Stimulated activated effector memory CD8-positive, alpha-beta T cell treated with anti-CD3 and anti-CD28 coated beads, Interleukin-12 subunit alpha, Interleukin-12 subunit beta, amount 100 ng/mL, for 72 hours (primary cell): ENCODE measurements around the gene SPACA7.

Source experiments
- ATAC-seq: fragments of 150-1000 bp; cut with Tn5 transposase; 2 replicates; pipeline ENCODE4 v1.10.0; 2021
- DNase-seq, 2 donors: peaks; one replicate each; pipeline ENCODE4 v3.0.0; 2021 to 2022; ENCODE audit warnings: low spot score in 2 of 2
- H3K27ac Mint-ChIP-seq: one replicate; pipeline ENCODE4 v1.8.0; 2022; ENCODE audit warnings: mild to moderate bottlenecking, mixed read lengths
- H3K36me3 Mint-ChIP-seq: one replicate; pipeline ENCODE4 v1.8.0; 2022; ENCODE audit warnings: mild to moderate bottlenecking, mixed read lengths
- H3K4me1 Mint-ChIP-seq: one replicate; pipeline ENCODE4 v1.8.0; 2022; ENCODE audit warnings: mixed read lengths
- H3K4me3 Mint-ChIP-seq: one replicate; pipeline ENCODE4 v1.8.0; 2022; ENCODE audit warnings: mild to moderate bottlenecking, mixed read lengths
- H3K9me3 Mint-ChIP-seq: one replicate; pipeline ENCODE4 v1.8.0; 2022; ENCODE audit warnings: mixed read lengths

Gene SPACA7

DNA sequence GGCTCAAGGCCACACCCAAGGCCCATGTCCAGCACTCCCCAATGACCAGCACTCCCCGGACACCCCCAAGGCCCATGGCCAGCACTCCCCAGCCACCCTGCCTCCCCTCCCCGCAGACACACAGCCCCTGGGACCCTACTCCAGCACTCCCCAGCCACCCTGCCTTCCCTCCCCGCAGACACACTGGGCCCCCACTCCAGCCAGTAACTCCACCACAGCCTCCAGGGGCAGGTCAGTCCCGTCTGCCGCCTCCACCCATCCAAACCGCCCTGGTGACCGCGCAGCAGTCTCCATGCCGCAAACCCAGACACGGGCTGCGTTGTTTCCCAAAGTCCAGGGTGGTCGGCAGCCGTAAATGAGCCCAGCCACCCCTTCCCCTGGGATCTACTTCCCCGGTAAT is 70.7 kb downstream of the SPACA7 start:
- no peaks in the 10 kb centered on the region for H3K36me3 Mint-ChIP-seq
- ATAC-seq, result no peak
- peaks cover 14% of the 10 kb centered on the region for H3K4me1 Mint-ChIP-seq
- no peaks in the 10 kb centered on the region for H3K9me3 Mint-ChIP-seq
- no peak overlapping the region for H3K4me3 Mint-ChIP-seq
- peak in 1 of 2 donors; percentile 23 for DNase-seq
- H3K27ac Mint-ChIP-seq, result no peak overlapping the region

DNA sequence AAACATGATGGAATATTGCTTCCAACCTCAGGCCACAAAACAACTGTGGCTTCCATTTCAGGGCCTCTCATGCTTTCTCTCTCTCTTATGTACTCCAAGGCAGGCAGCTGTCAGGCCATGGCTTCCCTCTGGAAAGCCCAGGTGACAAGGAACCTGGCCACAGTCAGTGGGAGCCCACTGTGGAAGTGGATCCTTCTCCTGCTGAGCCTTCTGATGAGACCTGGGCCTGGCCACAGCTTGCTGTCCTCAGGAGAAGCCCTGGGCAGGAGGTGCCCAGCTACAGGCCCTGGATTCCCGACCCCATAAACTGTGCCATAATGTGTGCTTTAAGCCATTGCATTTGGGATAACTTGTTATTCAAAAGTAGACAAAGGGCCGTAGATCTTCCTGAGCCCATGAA is 71.2 kb downstream of the SPACA7 start:
- Mint-ChIP-seq H3K9me3 (no peaks in the 10 kb centered on the region), H3K4me1 (peaks cover 14% of the 10 kb centered on the region), H3K27ac (no peak overlapping the region), H3K36me3 (no peaks in the 10 kb centered on the region), H3K4me3 (no peak overlapping the region)
- peak in 1 of 2 donors; percentile 26 for DNase-seq
- no peak for ATAC-seq

DNA sequence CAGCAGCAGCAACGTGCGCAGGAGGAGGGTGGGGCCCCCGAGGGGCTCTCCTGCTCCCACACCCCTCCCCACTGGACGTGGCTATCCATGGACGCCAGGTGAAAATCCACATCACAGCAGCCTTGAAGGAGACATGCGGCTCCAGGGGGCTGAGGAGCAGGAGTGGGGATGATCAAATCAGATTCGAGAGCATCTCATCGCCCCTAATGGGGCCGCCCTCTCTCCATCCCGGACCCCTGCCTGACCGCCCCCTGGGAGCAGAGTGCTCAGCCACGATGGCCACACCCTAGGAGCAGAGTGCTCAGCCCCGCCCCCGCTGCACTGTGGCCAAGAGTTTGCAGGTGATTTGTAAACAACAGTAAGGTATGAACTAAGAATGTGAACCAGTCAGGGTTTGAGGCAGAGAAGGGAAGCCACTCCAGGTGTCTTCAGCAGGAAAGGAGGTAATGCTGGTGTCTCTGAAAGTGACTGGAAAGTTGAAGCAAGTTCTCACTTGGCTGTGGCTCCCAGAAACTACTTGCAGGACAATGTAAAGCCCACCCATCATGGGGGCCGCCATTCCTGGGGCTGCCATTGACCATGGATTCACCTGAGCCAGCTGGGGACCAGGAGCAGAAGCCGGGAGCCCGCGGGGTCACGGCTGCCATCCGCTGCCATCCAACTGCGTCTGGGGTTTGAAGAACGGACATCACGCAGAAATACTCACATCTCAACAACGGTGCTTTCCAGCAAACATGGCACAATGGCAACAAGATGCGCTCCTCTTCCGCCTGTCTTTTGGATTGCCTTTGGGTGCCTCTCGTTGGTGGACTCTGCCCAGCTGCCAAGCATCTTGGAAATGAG is 71.8 kb downstream of the SPACA7 start:
- Mint-ChIP-seq H3K9me3 (no peaks in the 10 kb centered on the region), H3K27ac (no peak overlapping the region), H3K36me3 (no peaks in the 10 kb centered on the region), H3K4me1 (peaks cover 14% of the 10 kb centered on the region), H3K4me3 (no peak overlapping the region)
- ATAC-seq, result no peak
- peak in 1 of 2 donors; percentile 22 for DNase-seq

DNA sequence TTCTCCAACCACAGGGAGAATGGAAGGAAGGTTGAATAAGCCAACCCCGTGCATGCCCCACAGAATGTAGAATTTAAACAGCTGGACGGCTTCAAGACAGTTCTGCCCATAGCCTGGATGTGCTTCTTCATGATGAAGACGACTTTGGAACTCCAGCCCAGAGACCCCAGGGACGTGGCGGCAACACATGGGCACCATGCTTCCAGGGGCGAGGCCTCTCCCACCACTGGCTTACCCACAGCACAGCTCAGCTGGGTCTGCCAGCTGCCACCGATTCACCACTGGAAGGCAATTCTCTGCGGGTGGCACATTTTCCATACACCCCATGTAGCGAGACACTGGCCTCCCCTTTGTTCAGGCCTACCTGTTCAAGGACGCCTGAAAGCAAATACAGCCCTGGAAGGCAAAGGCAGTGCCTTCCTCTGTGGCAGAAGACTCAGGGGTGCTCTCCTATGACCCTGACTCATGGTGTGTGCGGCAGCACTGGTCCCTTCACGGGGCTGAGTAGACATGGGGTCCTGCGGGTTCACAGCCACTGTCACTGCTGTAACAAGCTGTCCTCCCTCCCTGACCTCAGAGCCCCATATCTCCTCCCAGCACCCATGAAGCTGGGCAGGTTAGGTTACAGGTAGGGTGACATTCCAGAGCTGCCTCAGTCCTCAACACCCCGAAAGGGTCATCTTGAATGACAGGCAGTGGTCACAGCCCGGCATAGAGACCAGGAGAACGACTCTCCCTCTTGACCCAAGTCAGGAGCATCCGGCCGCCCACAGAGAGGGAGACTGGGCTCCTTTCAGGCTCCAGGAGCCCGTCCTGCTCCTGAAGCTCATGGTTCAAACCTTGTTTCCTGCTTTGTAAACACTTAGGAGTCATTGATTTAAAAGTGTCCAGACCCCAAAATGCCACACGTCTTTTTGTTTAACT is 72.7 kb downstream of the SPACA7 start:
- H3K27ac Mint-ChIP-seq, result no peak overlapping the region
- H3K9me3 Mint-ChIP-seq, result no peaks in the 10 kb centered on the region
- peaks cover 5% of the 10 kb centered on the region for H3K4me1 Mint-ChIP-seq
- H3K36me3 Mint-ChIP-seq, result no peaks in the 10 kb centered on the region
- H3K4me3 Mint-ChIP-seq, result no peak overlapping the region
- DNase-seq (peak in 1 of 2 donors; percentile 29), ATAC-seq (no peak)

DNA sequence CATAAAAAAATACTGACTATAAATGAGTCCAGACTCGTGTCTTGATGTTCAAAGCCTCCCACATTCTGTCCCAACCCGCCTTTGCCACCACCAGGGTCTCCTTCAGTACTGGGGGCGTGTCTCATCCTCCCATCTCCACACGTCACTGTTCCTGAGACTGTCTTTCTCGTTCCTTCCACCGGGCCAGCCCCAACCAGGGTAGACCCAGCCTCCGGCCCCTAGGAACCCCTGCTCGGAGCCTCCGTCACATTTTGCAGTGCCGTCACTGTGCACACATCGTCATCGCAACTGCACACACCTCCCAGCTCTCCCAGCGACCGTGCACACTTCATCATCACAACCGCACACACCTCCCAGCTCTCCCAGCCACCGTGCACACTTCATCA is 73.4 kb downstream of the SPACA7 start:
- Mint-ChIP-seq H3K36me3 (no peaks in the 10 kb centered on the region), H3K4me1 (peaks cover 5% of the 10 kb centered on the region), H3K4me3 (no peak overlapping the region), H3K27ac (no peak overlapping the region), H3K9me3 (no peaks in the 10 kb centered on the region)
- ATAC-seq, result no peak
- DNase-seq, result no peak

DNA sequence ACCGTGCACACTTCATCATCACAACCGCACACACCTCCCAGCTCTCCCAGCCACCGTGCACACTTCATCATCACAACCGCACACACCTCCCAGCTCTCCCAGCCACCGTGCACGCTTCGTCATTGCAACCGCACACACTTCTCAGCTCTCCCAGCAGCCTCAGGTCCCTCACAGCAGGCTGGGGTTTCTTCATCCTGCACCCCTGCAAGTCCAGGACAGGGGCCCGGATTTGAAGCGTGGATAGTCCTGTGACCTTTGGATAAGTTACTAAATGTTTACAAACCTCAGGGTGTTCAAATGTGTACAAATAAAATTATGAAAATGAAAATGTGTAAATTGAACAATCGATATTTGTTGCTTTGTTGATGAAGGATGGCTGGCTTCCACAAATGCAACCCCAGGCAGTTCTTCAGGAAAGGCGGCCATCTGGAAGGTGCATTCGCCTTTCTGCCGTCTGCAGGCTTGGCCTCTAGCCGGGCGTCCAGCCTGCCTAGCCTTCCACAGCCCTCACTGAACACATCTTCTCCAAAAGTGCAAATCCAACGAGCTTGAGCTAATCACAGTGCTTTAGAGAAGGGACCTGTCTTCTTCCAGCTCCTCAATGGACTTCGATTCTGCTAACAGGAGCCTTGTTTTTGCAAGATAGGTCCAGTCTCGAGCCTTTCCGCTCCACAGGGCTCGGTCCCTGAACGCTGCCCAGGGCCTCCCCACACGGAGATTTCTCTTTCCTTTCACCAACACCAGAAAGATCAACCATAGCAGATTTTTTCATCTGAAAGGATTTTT is 74.2 kb downstream of the SPACA7 start:
- peak in 1 of 2 donors; percentile 8 for DNase-seq
- no peak overlapping the region for H3K27ac Mint-ChIP-seq
- H3K9me3 Mint-ChIP-seq, result no peaks in the 10 kb centered on the region
- H3K4me1 Mint-ChIP-seq, result peaks cover 5% of the 10 kb centered on the region
- no peak for ATAC-seq
- H3K4me3 Mint-ChIP-seq, result no peak overlapping the region
- no peaks in the 10 kb centered on the region for H3K36me3 Mint-ChIP-seq

DNA sequence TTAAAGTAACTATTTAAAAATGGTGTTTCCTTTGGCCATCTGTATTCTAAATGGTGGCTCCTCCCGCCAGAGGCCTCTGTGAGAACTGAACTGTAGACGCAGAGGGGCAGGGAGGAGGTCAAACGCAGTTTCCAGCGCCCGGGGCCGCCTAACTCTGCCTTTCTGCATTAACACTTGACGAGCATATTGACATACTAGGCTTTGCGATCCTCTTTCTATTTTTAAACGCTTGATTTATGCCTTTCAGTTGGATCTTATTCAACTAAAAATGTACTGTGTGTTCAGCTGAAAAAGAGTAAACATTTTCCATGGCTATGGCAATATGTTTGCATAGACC is 74.7 kb downstream of the SPACA7 start:
- Mint-ChIP-seq H3K4me3 (no peak overlapping the region), H3K4me1 (peaks cover 5% of the 10 kb centered on the region), H3K9me3 (no peaks in the 10 kb centered on the region), H3K27ac (no peak overlapping the region), H3K36me3 (no peaks in the 10 kb centered on the region)
- DNase-seq (no peak), ATAC-seq (no peak)

DNA sequence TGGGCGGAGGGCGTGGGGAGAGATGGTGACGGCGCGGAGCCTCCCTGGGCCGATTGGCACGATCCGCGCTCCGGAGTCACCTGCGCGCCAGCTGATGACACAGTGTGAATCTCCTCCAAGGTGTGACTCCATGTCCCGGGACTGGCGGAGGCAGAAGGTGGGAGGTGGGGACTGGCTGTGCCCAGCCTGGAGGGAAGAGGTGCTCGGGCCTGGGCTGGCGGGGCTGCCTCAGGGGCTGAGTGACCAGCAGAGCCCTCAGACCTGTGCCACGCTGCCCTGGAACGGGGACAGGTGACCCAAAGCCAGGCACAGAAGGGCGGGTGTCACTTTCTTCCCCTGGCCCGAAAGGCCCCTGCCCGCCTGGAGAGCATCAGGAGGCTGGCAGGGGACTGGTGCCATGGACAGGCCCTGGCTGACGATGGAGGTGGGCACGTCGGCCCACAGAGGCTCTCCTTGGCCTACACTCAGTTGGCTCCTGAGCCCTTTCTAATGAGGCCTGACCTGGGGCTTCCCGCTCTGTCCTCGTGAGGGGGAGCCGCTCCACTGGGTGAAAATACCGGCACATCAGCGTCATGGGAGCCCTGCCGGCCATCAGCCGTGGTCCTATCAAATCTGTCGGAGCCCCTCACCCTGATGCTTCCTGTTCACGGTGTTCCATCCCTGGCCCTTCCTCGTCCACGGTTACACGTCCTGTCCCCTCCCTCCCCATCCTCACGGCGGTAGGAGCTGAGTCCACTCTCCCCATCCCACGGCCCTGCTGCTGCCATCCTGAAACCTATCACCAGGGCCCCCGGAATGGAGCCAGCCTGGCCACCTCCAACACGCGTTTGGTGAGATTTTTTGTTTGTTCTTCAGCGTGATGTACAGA is 75.6 kb downstream of the SPACA7 start:
- DNase-seq, result peak in 1 of 2 donors; percentile 8
- Mint-ChIP-seq H3K4me1 (peaks cover 5% of the 10 kb centered on the region), H3K4me3 (no peak overlapping the region), H3K27ac (no peak overlapping the region), H3K9me3 (peaks cover 2% of the 10 kb centered on the region), H3K36me3 (no peaks in the 10 kb centered on the region)
- ATAC-seq, result no peak

DNA sequence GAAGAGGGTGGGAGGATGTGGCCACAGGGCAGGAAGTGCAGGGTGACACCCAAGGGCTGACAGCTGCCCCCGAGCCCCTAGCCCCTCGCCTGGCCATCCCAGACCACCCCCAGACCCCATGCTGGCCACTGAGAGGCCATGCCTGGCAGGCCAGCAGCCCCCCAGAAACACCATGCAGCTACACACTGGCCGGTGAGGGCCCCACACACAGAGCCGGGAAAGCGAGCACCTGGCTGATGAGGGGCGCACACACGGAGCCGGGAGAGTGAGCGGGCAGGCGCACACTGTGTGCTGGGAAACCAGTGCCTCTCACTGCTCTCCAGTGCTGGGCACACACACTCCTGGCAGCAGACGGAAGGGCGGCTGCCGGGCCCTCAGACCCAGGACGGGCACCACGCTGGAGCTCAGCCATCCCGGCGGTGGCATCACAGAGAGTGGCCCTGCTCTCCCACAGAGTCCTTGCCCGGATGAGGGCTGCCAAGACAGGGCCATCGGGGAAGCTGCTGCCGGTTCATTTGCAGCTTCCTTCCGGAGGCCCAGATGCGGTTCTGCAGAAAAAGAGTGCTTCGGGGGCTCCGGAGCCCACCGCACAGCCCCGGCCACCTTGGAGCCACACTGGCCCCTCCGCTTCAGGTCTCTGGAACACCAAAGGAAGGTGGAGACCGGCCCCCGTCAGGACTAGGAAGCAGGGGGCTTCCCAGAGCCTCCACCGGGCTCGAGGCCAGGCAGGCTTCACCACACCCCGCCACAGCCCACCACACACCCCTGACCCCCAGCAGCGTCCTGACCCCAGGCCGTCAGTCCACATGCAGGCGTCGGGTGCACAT is 76.4 kb downstream of the SPACA7 start:
- Mint-ChIP-seq H3K36me3 (no peaks in the 10 kb centered on the region), H3K27ac (no peak overlapping the region), H3K4me1 (no peaks in the 10 kb centered on the region), H3K9me3 (peaks cover 2% of the 10 kb centered on the region), H3K4me3 (no peak overlapping the region)
- ATAC-seq, result no peak
- DNase-seq, result peak in 1 of 2 donors; percentile 35

DNA sequence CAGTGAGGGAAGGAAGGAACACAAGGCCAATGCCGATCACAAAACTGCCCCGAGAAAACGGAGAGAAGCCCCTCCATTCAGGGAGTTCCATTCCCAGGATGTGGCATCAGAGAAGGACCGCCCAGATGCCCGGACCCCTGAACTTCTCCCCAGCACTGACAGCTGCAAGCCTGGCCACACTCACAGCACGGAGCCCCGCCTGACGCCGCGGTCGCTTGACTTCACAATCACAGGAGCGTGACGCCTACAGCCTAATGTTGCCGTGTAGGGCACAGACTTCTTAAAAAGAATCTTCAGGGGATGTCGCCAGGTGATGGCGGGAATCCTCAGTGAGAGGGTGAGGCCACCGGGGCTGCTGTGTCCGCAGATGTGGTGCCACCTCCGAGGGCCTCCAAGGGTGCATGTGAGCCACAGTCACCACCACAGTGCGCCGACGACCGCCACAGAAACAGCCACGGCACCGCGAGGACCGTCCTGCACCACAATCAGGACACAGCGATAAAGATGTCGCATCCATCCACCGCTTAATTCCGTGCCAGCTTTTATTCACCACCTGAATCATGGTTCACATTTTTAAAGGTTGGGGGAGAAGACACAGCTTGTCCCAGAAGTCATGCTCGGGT is 77.2 kb downstream of the SPACA7 start:
- Mint-ChIP-seq H3K27ac (no peak overlapping the region), H3K36me3 (no peaks in the 10 kb centered on the region), H3K9me3 (peaks cover 2% of the 10 kb centered on the region), H3K4me3 (no peak overlapping the region), H3K4me1 (no peaks in the 10 kb centered on the region)
- no peak for ATAC-seq
- peak in 1 of 2 donors; percentile 25 for DNase-seq

DNA sequence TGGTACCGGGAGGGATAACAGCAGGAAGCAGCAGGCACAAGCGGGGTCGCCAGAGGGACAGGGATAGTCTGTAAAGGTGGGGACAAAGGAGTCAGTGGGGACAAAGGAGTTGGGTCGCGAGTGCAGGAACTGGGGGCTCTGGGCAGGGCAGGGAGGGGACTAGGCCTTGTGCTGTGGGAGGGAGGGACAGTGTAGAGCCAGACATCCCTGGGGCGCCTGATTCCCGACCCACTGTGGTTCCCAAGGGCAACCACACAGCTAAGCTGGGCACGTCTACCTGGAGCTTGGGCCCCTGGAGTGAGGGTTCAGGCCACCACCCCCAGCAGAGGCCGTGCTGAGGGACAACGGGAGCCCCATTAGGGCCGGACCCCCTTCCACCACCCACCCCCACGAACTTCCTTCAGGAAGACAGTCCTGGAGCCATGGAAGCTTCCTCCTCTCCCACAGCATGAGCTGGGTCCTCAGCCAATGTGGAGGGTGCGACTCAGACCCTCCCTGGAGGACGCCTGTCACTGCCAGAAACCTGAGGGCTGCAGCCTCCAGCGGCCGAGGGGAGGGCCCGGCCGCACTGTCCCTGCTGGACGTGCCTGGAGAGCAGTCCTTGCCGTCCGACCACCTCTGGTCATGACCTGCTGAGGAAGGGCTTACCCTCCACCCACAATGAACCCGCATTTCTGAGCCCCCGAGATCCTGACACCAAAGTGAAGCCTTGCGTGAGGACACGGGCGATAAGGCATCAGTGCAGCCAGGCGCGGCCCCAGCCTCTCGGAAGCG is 77.9 kb downstream of the SPACA7 start:
- peak in 1 of 2 donors; percentile 25 for DNase-seq
- no peak overlapping the region for H3K4me3 Mint-ChIP-seq
- ATAC-seq, result no peak
- H3K36me3 Mint-ChIP-seq, result no peaks in the 10 kb centered on the region
- no peak overlapping the region for H3K27ac Mint-ChIP-seq
- H3K9me3 Mint-ChIP-seq, result peaks cover 2% of the 10 kb centered on the region
- no peaks in the 10 kb centered on the region for H3K4me1 Mint-ChIP-seq

DNA sequence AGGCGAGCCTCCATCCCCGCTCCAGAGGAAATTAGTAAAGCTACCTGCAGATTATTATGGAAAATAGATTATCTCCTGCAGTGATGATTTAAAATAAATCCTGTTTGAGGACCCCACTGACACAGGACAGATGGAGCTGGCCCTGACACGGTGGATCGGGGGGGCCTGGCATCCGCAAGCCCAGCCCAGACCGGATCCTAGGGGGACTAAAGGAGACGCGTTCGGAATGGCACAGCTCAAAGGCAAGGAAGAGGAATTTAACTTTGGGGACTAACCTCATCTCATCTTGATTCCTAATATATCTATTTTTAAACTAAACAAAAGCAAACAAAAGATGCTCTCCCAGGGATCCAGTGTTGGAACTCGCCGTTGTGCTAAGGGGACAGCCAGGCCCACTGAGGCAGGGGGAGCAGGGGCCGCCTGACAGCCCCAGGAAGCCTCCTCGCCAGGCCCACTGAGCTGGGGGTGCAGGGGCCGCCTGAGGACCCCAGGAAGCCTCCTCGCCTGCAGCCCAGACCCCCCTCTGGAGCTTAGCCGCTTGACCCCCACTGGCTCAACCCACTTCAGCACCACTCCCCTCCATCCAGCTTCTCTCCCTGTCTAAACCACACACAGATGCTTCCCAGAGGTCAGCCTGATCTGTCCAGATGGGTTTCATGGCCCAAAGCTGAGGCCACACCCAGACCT is 78.6 kb downstream of the SPACA7 start:
- H3K4me3 Mint-ChIP-seq, result no peak overlapping the region
- ATAC-seq, result no peak
- DNase-seq, result peak in 1 of 2 donors; percentile 40
- H3K4me1 Mint-ChIP-seq, result no peaks in the 10 kb centered on the region
- H3K27ac Mint-ChIP-seq, result no peak overlapping the region
- H3K36me3 Mint-ChIP-seq, result no peaks in the 10 kb centered on the region
- H3K9me3 Mint-ChIP-seq, result peaks cover 6% of the 10 kb centered on the region
